Type B pancreatic cell (in vitro differentiated cells): Measurements from ENCODE around the gene R3HDM2. TPM values are rescaled to one million over a fixed set of nuclear protein-coding genes. Genes with fewer than 3 reads are reported as not detected.

Source experiments
- DNase-seq: peaks from one replicate; pipeline ENCODE4 v3.0.0; 2021; ENCODE audit warnings: mixed read lengths; ENCODE audit not compliant: unreplicated experiment; ENCODE audit errors: extremely low spot score
- H3K27ac Mint-ChIP-seq: 2 replicates; pipeline ENCODE4 v1.8.0; 2021; ENCODE audit warnings: mild to moderate bottlenecking, mixed read lengths
- H3K27me3 Mint-ChIP-seq: 2 replicates; pipeline ENCODE4 v1.8.0; 2021; ENCODE audit warnings: mixed read lengths
- H3K36me3 Mint-ChIP-seq: 2 replicates; pipeline ENCODE4 v1.8.0; 2021; ENCODE audit warnings: mixed read lengths
- H3K4me1 Mint-ChIP-seq: one replicate; pipeline ENCODE4 v1.8.0; 2021; ENCODE audit warnings: mixed read lengths; ENCODE audit not compliant: unreplicated experiment
- H3K4me3 Mint-ChIP-seq: 2 replicates; pipeline ENCODE4 v1.8.0; 2021; ENCODE audit warnings: mild to moderate bottlenecking, mixed read lengths
- H3K9me3 Mint-ChIP-seq: 2 replicates; pipeline ENCODE4 v1.8.0; 2021; ENCODE audit warnings: mixed read lengths
- total RNA-seq: library from RNA; stranded (reverse); gene quantifications from 2 replicates; pipeline ENCODE4 v1.2.1, GENCODE V29; 2021; ENCODE audit warnings: low replicate concordance
- TF ChIP-seq, protein P1 (sequence below): fragments of 200-600 bp; sonication (generic); conservative IDR thresholded peaks from 2 replicates; pipeline ENCODE4 v1.5.0; 2021; ENCODE audit warnings: antibody characterized with exemption, mild to moderate bottlenecking

R3HDM2 gene
- total RNA-seq, 1 donor from 2014 or later = 59.0 TPM

DNA sequence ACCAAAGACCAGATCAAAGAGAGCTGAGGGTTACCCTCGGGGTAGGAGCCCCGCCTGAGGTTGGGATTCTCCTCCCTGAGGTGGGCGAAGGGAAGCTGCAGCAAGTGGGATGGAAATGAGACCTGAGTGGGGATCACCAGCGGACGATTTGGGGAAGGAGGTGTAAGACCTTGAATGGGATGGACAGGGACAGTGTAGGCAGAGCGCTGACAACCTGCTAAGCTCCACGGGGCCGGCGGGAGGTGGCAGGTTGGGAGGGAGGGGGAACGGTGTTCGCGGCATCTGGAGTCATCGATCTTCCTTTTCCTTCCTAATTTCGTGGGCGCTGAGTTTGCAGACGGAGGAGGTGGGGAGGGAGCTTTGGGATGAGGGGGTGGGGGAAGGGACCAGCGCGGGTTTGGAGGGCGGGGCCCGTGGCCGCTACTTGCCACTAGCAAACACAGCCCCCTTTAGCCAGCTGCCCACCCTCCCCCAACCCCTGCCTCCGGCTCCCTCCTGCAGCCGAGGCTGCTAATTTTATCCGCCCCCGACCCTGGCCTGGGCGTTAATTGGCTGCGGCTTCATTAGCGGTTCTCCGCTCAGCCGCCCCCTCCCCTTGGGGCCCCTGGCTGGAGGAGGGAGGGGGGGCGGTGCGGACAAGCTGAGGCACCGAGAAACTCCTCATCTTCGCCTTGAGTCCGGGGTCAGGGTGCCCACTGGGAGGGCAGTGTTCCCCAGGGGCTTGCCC lies 204.1 kb downstream of the R3HDM2 start:
- H3K27me3 Mint-ChIP-seq = peaks cover 51% of the 10 kb centered on the region
- no peaks in the 10 kb centered on the region for H3K9me3 Mint-ChIP-seq
- peak overlapping the region; percentile 82 for H3K4me3 Mint-ChIP-seq
- H3K36me3 Mint-ChIP-seq = no peaks in the 10 kb centered on the region
- peaks cover 55% of the 10 kb centered on the region for H3K4me1 Mint-ChIP-seq
- H3K27ac Mint-ChIP-seq = peak overlapping the region; percentile 91
- TF ChIP-seq, protein P1, sequence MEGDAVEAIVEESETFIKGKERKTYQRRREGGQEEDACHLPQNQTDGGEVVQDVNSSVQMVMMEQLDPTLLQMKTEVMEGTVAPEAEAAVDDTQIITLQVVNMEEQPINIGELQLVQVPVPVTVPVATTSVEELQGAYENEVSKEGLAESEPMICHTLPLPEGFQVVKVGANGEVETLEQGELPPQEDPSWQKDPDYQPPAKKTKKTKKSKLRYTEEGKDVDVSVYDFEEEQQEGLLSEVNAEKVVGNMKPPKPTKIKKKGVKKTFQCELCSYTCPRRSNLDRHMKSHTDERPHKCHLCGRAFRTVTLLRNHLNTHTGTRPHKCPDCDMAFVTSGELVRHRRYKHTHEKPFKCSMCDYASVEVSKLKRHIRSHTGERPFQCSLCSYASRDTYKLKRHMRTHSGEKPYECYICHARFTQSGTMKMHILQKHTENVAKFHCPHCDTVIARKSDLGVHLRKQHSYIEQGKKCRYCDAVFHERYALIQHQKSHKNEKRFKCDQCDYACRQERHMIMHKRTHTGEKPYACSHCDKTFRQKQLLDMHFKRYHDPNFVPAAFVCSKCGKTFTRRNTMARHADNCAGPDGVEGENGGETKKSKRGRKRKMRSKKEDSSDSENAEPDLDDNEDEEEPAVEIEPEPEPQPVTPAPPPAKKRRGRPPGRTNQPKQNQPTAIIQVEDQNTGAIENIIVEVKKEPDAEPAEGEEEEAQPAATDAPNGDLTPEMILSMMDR = no peak
- DNase-seq = no peak

DNA sequence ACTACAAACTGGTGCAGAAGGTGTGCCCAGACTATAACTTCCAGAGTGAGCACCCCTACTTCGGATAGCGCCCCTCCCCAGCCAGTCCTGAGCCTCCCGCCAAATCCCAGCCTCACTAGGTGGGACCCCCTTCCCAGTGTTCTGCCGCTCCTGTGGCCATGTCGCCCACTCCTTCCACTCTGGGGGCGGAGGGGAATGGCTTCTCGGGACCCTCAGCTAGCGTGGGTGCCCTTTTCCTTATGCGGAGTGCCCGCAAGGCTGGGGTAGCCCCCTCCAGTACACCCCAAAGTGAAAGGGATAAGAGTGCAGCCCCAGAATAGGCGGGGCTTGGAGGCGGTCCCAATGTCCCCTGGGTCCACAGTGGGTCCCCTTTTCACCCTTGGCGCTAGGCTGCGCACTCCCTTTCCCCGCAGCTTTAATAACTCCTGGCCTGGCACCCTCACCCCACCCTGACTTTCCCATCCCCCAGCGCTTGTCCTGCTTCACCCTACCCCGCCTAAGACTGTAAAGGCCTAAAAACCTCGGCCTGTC lies 205.1 kb downstream of the R3HDM2 start:
- Mint-ChIP-seq H3K4me3 (no peak overlapping the region), H3K36me3 (no peaks in the 10 kb centered on the region), H3K9me3 (no peaks in the 10 kb centered on the region), H3K4me1 (peaks cover 58% of the 10 kb centered on the region), H3K27me3 (peaks cover 59% of the 10 kb centered on the region), H3K27ac (no peak overlapping the region)
- TF ChIP-seq, protein P1 = no peak
- no peak for DNase-seq

DNA sequence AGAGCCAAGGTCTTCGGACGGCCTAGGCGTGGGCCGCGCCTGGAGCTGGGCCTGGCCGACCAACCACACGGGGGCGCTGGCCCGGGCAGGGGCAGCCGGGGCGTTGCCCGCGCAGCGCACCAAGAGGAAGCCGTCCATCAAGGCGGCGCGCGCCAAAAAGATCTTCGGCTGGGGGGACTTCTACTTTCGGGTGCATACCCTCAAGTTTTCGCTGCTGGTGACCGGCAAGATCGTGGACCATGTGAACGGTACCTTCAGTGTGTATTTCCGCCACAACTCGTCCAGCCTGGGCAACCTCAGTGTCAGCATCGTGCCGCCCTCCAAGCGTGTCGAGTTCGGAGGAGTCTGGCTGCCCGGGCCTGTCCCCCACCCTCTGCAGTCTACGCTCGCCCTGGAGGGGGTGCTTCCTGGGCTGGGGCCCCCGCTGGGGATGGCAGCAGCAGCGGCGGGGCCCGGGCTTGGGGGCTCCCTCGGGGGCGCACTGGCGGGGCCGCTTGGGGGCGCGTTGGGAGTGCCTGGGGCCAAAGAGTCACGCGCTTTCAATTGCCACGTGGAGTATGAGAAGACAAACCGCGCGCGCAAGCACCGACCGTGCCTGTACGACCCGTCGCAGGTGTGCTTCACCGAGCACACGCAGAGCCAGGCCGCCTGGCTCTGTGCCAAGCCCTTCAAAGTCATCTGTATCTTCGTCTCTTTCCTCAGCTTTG lies 205.7 kb downstream of the R3HDM2 start:
- Mint-ChIP-seq H3K27ac (no peak overlapping the region), H3K4me1 (peaks cover 55% of the 10 kb centered on the region), H3K36me3 (no peaks in the 10 kb centered on the region), H3K9me3 (no peaks in the 10 kb centered on the region), H3K27me3 (peaks cover 63% of the 10 kb centered on the region), H3K4me3 (no peak overlapping the region)
- DNase-seq = no peak
- TF ChIP-seq, protein P1 = peak; percentile 67

DNA sequence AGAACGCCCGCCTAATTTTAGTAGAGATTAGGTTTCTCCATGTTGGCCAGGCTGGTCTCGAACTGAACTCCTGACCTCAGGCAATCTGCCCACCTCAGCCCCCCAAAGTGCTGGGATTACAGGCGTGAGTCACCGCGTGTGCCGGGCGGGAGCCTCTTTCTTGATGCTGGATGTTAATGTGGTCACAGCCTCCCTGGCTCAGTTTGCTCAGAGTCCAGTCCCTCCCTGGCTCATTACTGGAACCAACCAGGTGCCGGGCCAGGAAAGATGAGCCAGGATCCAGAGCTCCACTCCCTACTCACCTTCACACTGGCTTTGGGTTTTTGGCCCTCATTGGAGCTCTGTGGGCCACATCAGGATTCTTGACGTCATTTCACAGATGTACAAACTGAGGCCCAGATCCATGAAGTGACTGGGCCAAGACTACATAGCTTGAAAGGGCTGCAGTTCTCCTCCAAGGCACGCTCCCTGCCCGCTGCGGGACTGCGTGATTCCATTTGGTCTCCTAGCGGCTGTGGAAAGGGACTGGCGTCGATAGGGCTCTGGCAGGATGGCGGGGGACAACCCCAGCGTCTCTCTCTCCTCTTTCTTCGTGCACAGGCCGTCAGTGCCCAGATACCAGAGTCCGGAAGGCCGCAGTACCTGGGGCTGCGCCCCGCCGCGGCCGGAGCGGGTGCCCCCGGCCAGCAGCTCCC lies 206.4 kb downstream of the R3HDM2 start:
- Mint-ChIP-seq H3K27me3 (peaks cover 68% of the 10 kb centered on the region), H3K4me1 (peaks cover 53% of the 10 kb centered on the region), H3K36me3 (no peaks in the 10 kb centered on the region), H3K9me3 (no peaks in the 10 kb centered on the region), H3K4me3 (no peak overlapping the region), H3K27ac (no peak overlapping the region)
- TF ChIP-seq, protein P1 = no peak
- DNase-seq = no peak

- peaks cover 78% of the 10 kb centered on the region for H3K27me3 Mint-ChIP-seq
Observed at GRCh38 chr12:57223191-57224165, 207.4 kb downstream of the R3HDM2 start.

More at GRCh38 chr12:57223191-57224165, 207.4 kb downstream of the R3HDM2 start:
- Mint-ChIP-seq H3K36me3 (no peaks in the 10 kb centered on the region), H3K4me1 (peaks cover 55% of the 10 kb centered on the region), H3K9me3 (no peaks in the 10 kb centered on the region), H3K27ac (peak overlapping the region; percentile 22), H3K4me3 (peak overlapping the region; percentile 57)
- no peak for DNase-seq
- TF ChIP-seq, protein P1 = no peak
